Measurements from ENCODE around the gene DUSP7. TPM values are rescaled to one million over a fixed set of nuclear protein-coding genes. Genes with fewer than 3 reads are reported as not detected.

Gene DUSP7
- total RNA-seq, 1 donor from 2014 or later = 21.7 TPM

GRCh38 chr3:52007291-52007690, 49.1 kb downstream of the DUSP7 start:
- H3K27me3 Mint-ChIP-seq (ENCODE audit: unreplicated experiment) = peaks cover 7% of the 10 kb centered on the region
- no peak for TF ChIP-seq CTCF (IDR thresholded peaks at IDR 0.05; ENCODE audit: unreplicated experiment)
- no peak overlapping the region for H3K4me3 Mint-ChIP-seq (ENCODE audit: unreplicated experiment)
- no peaks in the 10 kb centered on the region for H3K36me3 Mint-ChIP-seq (ENCODE audit: low read depth, unreplicated experiment)
- peaks cover 18% of the 10 kb centered on the region for H3K4me1 Mint-ChIP-seq (ENCODE audit: unreplicated experiment)
- no peak overlapping the region for H3K27ac Mint-ChIP-seq (ENCODE audit: unreplicated experiment)
- H3K9me3 Mint-ChIP-seq (ENCODE audit: unreplicated experiment) = no peaks in the 10 kb centered on the region
- DNase-seq (ENCODE audit: low spot score) = no peak

- Mint-ChIP-seq H3K27me3 (ENCODE audit: unreplicated experiment) (peaks cover 11% of the 10 kb centered on the region), H3K27ac (ENCODE audit: unreplicated experiment) (no peak overlapping the region), H3K4me1 (ENCODE audit: unreplicated experiment) (peaks cover 17% of the 10 kb centered on the region), H3K9me3 (ENCODE audit: unreplicated experiment) (no peaks in the 10 kb centered on the region), H3K4me3 (ENCODE audit: unreplicated experiment) (no peak overlapping the region), H3K36me3 (ENCODE audit: low read depth, unreplicated experiment) (no peaks in the 10 kb centered on the region)
- no peak for TF ChIP-seq CTCF (IDR thresholded peaks at IDR 0.05; ENCODE audit: unreplicated experiment)
- DNase-seq (ENCODE audit: low spot score) = no peak
These were observed 49.6 kb downstream of the DUSP7 start for GRCh38 chr3:52006820-52007133.

GRCh38 chr3:52006017-52006819, 50.2 kb downstream of the DUSP7 start:
- H3K27me3 Mint-ChIP-seq (ENCODE audit: unreplicated experiment) = peaks cover 12% of the 10 kb centered on the region
- no peaks in the 10 kb centered on the region for H3K9me3 Mint-ChIP-seq (ENCODE audit: unreplicated experiment)
- H3K4me1 Mint-ChIP-seq (ENCODE audit: unreplicated experiment) = peaks cover 17% of the 10 kb centered on the region
- no peak overlapping the region for H3K4me3 Mint-ChIP-seq (ENCODE audit: unreplicated experiment)
- no peak for TF ChIP-seq CTCF (IDR thresholded peaks at IDR 0.05; ENCODE audit: unreplicated experiment)
- no peak for DNase-seq (ENCODE audit: low spot score)
- no peaks in the 10 kb centered on the region for H3K36me3 Mint-ChIP-seq (ENCODE audit: low read depth, unreplicated experiment)
- no peak overlapping the region for H3K27ac Mint-ChIP-seq (ENCODE audit: unreplicated experiment)

- peaks cover 17% of the 10 kb centered on the region for H3K4me1 Mint-ChIP-seq (ENCODE audit: unreplicated experiment)
- no peak for TF ChIP-seq CTCF (IDR thresholded peaks at IDR 0.05; ENCODE audit: unreplicated experiment)
- DNase-seq (ENCODE audit: low spot score) = no peak
- H3K9me3 Mint-ChIP-seq (ENCODE audit: unreplicated experiment) = no peaks in the 10 kb centered on the region
- no peak overlapping the region for H3K27ac Mint-ChIP-seq (ENCODE audit: unreplicated experiment)
- no peaks in the 10 kb centered on the region for H3K36me3 Mint-ChIP-seq (ENCODE audit: low read depth, unreplicated experiment)
- no peak overlapping the region for H3K4me3 Mint-ChIP-seq (ENCODE audit: unreplicated experiment)
- peaks cover 12% of the 10 kb centered on the region for H3K27me3 Mint-ChIP-seq (ENCODE audit: unreplicated experiment)
These were observed 50.8 kb downstream of the DUSP7 start for GRCh38 chr3:52005571-52005986.

GRCh38 chr3:52004906-52005395, 51.4 kb downstream of the DUSP7 start:
- H3K36me3 Mint-ChIP-seq (ENCODE audit: low read depth, unreplicated experiment) = no peaks in the 10 kb centered on the region

More at GRCh38 chr3:52004906-52005395, 51.4 kb downstream of the DUSP7 start:
- no peak for DNase-seq (ENCODE audit: low spot score)
- Mint-ChIP-seq H3K4me1 (ENCODE audit: unreplicated experiment) (peaks cover 17% of the 10 kb centered on the region), H3K9me3 (ENCODE audit: unreplicated experiment) (no peaks in the 10 kb centered on the region), H3K27ac (ENCODE audit: unreplicated experiment) (no peak overlapping the region), H3K27me3 (ENCODE audit: unreplicated experiment) (peaks cover 14% of the 10 kb centered on the region), H3K4me3 (ENCODE audit: unreplicated experiment) (no peak overlapping the region)
- TF ChIP-seq CTCF (IDR thresholded peaks at IDR 0.05; ENCODE audit: unreplicated experiment) = no peak

Data from endothelial cell (in vitro differentiated cells).